ENCODE measurements around the gene FMN1. TPM values are rescaled to one million over a fixed set of nuclear protein-coding genes. Genes with fewer than 3 reads are reported as not detected.
A peak's percentile ranks its signal among the peaks of the same experiment; 100 is the strongest.

FMN1 gene
- polyA plus RNA-seq, 2 of the 4 experiments (the other 2 are of a cell fraction) = 0.53 to 2.2 TPM

DNA sequence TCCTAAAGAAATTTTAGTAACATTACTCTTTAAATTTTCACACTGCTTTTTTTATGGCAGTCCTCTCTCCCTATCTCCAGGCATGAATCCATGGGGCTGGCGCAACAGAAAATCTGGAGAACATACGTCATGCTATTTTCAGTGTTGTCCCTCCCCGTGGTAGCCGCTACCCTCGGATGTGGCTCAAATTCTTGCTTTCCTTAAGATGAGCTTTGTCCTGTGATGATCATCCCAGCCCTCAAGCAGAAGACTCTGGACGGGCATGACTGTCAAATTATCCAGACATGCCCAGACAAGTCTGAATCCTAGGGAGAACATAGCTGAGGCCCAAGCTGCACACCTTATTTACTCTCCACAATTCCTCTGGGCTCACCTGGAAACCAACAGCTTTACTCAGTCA, 49.1 kb downstream of the FMN1 start:
- ATAC-seq = no peak
- H3K4me1 ChIP-seq = no peaks in the 10 kb centered on the region
- TF ChIP-seq HES2 (IDR thresholded peaks at IDR 0.05) = no peak
- 0 out of 2 replicates have a peak, but pooled peaks have one; percentile 9 for TF ChIP-seq NFE2L2 (conservative IDR thresholded peaks at IDR 0.05; ENCODE audit: low read length)
- TF ChIP-seq, protein P1, sequence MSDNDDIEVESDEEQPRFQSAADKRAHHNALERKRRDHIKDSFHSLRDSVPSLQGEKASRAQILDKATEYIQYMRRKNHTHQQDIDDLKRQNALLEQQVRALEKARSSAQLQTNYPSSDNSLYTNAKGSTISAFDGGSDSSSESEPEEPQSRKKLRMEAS (IDR thresholded peaks at IDR 0.05) = no peak
- no peak for TF ChIP-seq CTCF (IDR thresholded peaks at IDR 0.05)
- TF ChIP-seq ZSCAN20 (CRISPR knock-in tag; IDR thresholded peaks at IDR 0.05) = no peak
- TF ChIP-seq CBX2 (IDR thresholded peaks at IDR 0.05; ENCODE audit: borderline replicate concordance, low read depth) = no peak
- no peak for TF ChIP-seq CHD4 (IDR thresholded peaks at IDR 0.05; ENCODE audit: borderline replicate concordance)
- TF ChIP-seq MYC (IDR thresholded peaks at IDR 0.05; ENCODE audit: borderline replicate concordance, low read length) = no peak
- ChIA-PET POLR2A (no interaction called here), CTCF (interaction anchor here (0.6 to 6.8 kb wide), 6 partner anchors 8 to 496 kb away, joined by 3 to 64 read pairs (median 6); no protein-coding TSS in a partner anchor)
- no peak overlapping the region for H3K4me2 ChIP-seq
- H3K9me3 ChIP-seq = no peaks in the 10 kb centered on the region
- DNase-seq (ENCODE audit: low read depth in 1 of 2, low spot score in 1 of 2) = no peak
- H3K4me3 ChIP-seq = no peak overlapping the region
- FAIRE-seq = no peak
- peak overlapping the region in 1 of 2 experiments; percentile 51; a peak in 2 of 6 replicates for H3K27ac ChIP-seq
- 87% methylated on average over 6 of the region's 6 CpGs for WGBS (ENCODE audit: missing lambda C conversion rate)

DNA sequence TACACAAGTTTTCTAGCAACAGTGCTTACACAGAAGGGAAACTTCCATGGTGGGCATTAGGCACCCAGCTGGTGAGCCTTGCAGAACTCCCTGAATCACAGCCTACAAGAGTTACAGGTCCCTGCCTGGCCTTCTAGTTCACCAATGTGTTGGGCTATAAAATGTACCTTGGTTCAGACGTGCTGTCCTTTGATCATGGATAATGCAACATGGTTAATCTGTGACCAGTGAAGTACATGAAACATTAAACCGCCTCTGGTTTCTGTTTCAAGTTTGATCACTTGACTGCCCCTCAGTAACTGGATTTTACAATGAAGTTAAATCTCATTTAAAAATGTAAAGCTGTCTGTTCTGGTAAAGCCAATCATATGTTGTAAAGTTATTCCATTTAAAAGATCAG, 51.8 kb downstream of the FMN1 start:
- no peak overlapping the region for H3K4me3 ChIP-seq
- H3K4me1 ChIP-seq = no peaks in the 10 kb centered on the region
- 49% methylated on average over 2 of the region's 2 CpGs for WGBS (ENCODE audit: missing lambda C conversion rate)
- TF ChIP-seq MAFK (IDR thresholded peaks at IDR 0.05; ENCODE audit: partially characterized antibody) = no peak
- TF ChIP-seq ATOH8 (CRISPR knock-in tag; IDR thresholded peaks at IDR 0.05; ENCODE audit: low read depth) = no peak
- TF ChIP-seq TP53 (CRISPR knock-in tag; IDR thresholded peaks at IDR 0.05) = no peak
- CTCF ChIA-PET = interaction anchor here (0.6 to 6.8 kb wide), 4 partner anchors 9 to 56 kb away, joined by 3 to 64 read pairs (median 8); no protein-coding TSS in a partner anchor
- H3K27ac ChIP-seq = no peak overlapping the region
- DNase-seq (ENCODE audit: low read depth in 1 of 2, low spot score in 1 of 2) = no peak
- no peak for FAIRE-seq
- no peak for ATAC-seq
- POLR2A ChIA-PET = no interaction called here
- no peaks in the 10 kb centered on the region for H3K9me3 ChIP-seq
- no peak overlapping the region for H3K4me2 ChIP-seq

DNA sequence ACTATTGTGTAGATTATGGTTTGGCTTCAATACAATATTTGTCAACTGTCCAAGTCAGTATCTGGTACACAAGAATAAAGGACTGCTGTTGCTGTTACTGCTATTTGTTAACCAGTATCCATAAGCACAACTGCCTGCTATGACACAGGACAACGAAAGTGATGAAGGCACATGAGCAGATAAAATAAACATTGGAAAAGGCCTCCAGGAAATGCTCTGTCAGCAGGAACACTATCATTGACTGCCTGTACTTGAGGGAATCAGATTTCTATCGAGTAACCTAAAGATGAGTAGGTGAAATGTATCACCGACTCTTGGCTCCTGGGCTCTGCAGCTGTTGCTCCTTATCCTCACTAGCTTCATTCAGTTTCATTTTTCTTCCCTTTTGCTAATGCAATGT, 56.5 kb downstream of the FMN1 start:
- TF ChIP-seq FOSL2 (IDR thresholded peaks at IDR 0.05) (no peak), FOSL2 (CRISPR knock-in tag; IDR thresholded peaks at IDR 0.05) (no peak), ZC3H11A (IDR thresholded peaks at IDR 0.05) (no peak), MAFK (IDR thresholded peaks at IDR 0.05; ENCODE audit: partially characterized antibody) (peak; percentile 81), CBX2 (IDR thresholded peaks at IDR 0.05; ENCODE audit: borderline replicate concordance, low read depth) (no peak), CHD4 (IDR thresholded peaks at IDR 0.05; ENCODE audit: borderline replicate concordance) (no peak), GATA3 (IDR thresholded peaks at IDR 0.05; ENCODE audit: borderline replicate concordance) (no peak), NPAS2 (CRISPR knock-in tag; IDR thresholded peaks at IDR 0.05; ENCODE audit: borderline replicate concordance) (no peak), RAD21 (conservative IDR thresholded peaks at IDR 0.05 in 1 of 2, IDR thresholded peaks at IDR 0.05 in 1 of 2) (no peak), HEYL (CRISPR knock-in tag; IDR thresholded peaks at IDR 0.05) (no peak)
- no peak overlapping the region for H3K27ac ChIP-seq
- ChIA-PET POLR2A (no interaction called here), CTCF (interaction anchor here (1.2 to 16.2 kb wide), 7 partner anchors 8 to 488 kb away, joined by 3 to 346 read pairs (median 8); no protein-coding TSS in a partner anchor)
- ATAC-seq (no peak), FAIRE-seq (peak; percentile 59), DNase-seq (ENCODE audit: low read depth in 1 of 2, low spot score in 1 of 2) (no peak)
- H3K4me2 ChIP-seq = no peak overlapping the region
- no peaks in the 10 kb centered on the region for H3K9me3 ChIP-seq
- no peak overlapping the region for H3K4me3 ChIP-seq
- WGBS (ENCODE audit: missing lambda C conversion rate) = 35% methylated on average over 3 of the region's 3 CpGs
- no peaks in the 10 kb centered on the region for H3K4me1 ChIP-seq

Data from A549 (cell line).